Activated T-cell treated with anti-CD3 and anti-CD28 coated beads for 1 hour (primary cell): ENCODE results near the gene SYT14.
"Not testable (repeated sequence)": the region's sequence is repeated elsewhere in the genome, so short reads cannot be mapped to it uniquely, and the experiment has no call there.

Source experiments
- DNase-seq: peaks from one replicate; pipeline ENCODE4 v3.0.0-alpha.2; 2020; ENCODE audit warnings: low read depth

The SYT14 gene

GRCh38 chr1:210123383-210123782, 185.4 kb downstream of the SYT14 start:
- no peak for DNase-seq

DNA sequence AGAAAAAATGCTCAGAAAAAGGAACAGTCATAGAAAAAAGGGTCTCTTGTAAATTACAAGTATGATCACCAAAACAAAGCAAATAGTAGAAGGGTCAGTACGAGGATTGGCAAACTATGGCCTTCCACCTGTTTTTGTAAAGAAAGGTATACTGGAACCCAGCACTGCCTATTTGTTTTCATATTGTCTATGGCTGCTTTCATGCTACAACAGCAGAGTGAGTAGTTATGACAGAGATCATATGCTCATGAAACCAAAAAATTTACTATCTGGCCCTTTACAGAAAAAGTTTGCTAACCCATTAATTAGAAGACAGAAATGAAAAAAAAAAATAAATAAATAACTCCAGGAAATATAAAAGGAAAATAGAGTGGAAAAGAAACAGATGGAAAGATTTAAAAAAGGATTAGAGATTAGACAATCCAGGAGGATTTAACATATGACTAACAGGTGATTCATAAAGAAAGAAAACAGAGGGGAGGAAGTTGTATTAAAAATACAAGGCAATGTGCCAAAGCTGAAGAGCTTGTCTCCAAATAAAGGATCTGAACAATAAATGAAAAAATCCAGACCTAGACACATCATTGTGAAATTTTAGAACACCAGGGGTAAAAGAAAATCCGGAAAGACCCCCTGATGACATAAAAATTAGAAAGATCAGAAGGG, 186.0 kb downstream of the SYT14 start:
- no peak for DNase-seq

GRCh38 chr1:210124736-210125135, 186.7 kb downstream of the SYT14 start:
- no peak for DNase-seq

DNA sequence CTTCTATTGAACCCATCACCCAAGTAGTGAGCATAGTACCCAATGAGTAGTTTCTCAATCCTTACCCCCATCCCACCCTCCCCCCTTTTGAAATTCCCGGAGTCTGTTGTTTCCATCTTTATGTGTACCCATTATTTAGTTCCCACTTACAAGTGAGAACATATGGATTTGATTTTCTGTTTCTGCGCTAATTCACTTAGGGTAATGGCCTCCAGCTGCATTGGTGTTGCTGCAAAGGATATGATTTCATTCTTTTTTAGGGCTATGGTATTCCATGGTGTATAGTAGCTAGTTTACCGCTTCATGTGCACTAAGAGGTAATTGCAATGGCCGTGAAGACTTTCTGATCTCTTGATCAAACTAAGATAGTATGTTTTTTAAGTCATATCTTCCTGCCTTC, 187.1 kb downstream of the SYT14 start:
- DNase-seq = no peak

DNA sequence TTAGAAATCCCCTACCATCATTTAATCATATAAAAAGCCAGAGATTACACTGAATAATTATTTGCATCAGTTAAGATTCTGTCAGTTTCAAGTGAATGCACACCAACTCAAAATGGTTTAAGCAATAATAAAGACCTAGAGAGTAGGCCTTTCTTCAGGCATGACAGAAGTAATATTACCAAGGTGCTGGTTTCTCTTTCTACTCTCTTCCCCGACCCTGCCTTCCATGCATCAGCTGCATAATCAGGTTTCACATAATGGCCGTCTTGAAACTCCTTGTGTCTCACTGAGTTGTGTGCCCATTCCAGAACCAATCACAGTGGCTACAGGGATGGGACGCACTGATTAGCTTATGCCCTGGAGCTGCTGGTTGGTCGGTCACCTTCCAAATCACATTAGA, 191.1 kb downstream of the SYT14 start:
- no peak for DNase-seq

- DNase-seq = no peak
These were observed 191.7 kb downstream of the SYT14 start for GRCh38 chr1:210129759-210130158.

DNA sequence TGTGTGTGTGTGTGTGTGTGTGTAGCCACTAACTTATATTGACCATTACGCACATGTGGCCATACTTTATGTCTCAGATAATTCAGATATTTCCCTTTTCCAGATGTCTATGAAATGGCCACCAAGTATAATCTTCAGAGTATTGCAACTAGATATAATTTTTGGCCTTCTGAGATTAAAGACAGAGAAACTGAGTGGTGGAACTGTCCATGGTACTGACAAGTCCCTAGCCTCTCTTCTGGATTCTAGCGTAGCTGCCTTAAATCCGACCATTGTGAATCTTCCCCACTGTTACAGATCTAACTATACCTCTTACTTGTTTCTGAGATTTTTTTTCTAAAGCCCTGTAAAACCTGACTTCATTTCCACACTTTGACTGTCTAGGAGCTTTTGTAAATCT, 194.6 kb downstream of the SYT14 start:
- no peak for DNase-seq

DNA sequence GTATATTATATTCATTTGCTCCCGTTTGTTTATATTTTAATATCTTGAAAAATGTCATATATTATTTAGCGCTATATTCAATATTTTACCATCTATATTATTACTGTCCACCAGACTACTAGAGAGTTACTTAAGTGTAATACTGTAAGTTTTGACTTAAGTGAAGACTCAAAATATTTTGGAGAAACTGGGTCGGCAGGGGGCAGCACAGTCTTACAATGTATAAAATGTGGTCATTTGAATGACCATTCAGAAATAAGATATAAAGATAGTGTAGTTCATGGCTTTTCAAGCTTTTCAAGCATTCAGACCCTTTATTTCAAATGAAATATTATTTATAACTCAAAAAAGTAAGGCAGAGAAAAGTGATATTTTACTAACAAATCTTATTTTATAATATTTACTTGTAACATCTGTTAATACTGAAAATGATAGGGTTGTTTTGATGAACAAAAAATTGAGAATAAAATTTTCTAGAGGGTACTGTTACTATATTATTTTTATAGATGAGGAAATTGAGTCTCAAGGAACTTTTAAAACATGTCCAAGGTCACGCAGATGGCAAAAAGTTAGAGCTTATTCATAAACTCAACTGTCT, 205.5 kb downstream of the SYT14 start:
- peak; percentile 11 for DNase-seq

- no peak for DNase-seq
These were observed 206.7 kb downstream of the SYT14 start for GRCh38 chr1:210144736-210145135.

DNA sequence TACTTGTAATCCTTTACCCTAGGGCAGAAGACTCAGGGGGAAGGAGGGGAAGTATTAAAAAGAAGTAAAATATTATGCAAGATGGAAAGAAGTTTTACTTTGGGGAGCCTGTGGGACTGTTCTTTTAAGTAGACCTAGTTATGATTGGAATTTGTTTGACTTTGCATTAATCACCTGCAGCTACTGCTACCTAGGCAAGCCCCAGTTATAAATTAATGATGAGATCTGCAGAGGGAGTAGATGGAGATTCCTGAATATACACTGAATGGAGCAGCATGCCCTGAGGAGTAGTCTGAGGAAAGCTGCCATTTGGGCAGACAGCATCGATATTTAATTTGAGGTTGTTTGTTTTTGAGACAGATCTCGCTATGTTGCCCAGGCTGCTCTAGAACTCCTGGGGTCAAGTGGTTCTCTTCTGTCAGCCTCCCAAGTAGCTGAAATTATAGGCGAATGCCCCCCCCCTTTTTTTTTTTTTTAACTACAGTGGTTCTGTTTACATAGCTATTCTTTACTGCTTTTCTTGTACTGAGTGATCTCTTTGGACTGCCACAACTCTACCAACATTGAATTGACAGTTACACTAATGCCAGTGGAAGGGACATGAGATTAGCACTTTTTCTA, 213.1 kb downstream of the SYT14 start:
- DNase-seq = no peak

DNA sequence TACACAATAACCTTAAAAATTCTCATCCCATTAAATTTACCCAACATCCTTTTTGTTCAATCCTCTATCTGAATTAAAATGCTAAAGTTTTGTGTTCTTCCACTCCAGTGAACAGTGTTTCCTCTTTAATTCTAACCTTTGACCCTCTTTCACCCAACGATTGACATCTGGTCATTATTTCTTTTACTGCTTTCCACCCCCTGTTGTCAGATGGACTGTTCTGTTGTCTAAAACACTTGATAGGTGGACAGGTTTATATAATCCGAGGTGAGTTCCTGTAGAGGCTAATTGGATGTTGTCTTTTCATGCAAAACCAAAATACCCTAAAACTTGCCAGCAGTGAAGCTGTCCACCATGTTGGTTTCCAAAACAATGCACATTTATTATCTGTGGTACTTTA, 221.2 kb downstream of the SYT14 start:
- DNase-seq = no peak

DNA sequence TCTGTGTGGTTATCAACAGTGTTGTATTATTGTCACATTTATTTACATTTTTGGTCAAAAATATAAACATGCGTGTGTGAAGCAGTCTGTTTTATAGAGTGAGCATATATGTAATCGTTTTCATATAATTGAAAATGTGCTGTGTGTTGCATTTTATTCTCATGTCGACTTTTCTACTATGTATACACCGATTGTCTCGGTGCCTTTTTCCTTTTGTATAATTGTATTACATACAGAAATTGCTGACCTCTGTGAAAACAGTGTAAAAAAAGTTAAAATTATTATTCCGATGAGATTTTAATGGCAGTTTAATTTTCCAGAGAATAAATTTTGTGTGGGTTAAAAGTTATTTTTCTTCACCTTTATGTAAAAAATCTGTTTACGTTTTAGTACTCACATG, 232.2 kb downstream of the SYT14 start:
- no peak for DNase-seq

GRCh38 chr1:210174133-210174532, 236.1 kb downstream of the SYT14 start:
- DNase-seq = no peak

DNA sequence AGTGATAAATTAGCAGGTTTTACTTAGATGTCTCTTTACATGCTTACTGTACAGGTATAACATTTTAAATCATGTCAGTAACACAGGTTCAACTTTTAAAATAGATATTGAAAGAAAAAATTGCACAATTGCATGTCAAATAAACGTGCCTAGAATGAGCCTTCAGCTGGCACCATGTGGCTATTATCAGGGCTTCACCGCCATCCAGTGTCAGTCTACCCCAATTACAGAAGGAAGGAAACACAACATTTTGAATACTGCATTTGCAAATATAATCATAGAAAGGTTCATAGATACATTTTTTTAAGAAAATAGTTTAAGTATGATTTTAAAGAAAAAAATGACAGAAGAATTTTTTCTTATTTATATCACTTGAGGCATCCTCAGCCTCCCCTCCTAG, 247.0 kb downstream of the SYT14 start:
- no peak for DNase-seq

GRCh38 chr1:210187849-210188606, 250.0 kb downstream of the SYT14 start:
- not testable (repeated sequence) for DNase-seq

GRCh38 chr1:210189426-210189825, 251.4 kb downstream of the SYT14 start:
- DNase-seq = no peak

- no peak for DNase-seq
These were observed 257.7 kb downstream of the SYT14 start for GRCh38 chr1:210195635-210196160.

- DNase-seq = not testable (repeated sequence)
These were observed 258.2 kb downstream of the SYT14 start for GRCh38 chr1:210196266-210196665.

GRCh38 chr1:210198840-210199239, 260.8 kb downstream of the SYT14 start:
- no peak for DNase-seq

- no peak for DNase-seq
These were observed 262.2 kb downstream of the SYT14 start for GRCh38 chr1:210200124-210200736.

DNA sequence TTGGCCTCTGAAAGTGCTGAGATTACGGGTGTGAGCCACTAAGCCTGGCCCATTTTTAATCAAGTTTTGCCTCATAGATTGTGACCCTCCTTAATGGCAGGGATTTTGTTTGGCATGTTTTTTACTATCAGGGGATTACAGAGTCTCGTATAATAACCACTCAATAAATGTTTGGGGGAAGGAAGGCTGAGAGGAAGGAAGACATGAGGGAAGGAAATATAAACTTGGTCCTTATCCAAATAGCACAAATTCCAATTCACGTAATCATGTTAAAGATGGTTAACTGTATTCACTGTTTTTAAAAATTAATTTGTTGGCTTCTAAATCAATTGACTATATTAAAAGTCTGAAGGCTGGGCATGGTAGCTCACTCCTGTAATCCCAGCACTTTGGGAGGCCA, 263.7 kb downstream of the SYT14 start:
- DNase-seq = no peak
